HG03469 (cell line): ENCODE measurements around the gene PLEKHH1.
"Not testable (repeated sequence)": the region's sequence is repeated elsewhere in the genome, so short reads cannot be mapped to it uniquely, and the experiment has no call there.

Experiments
- ATAC-seq: cut with Tn5 transposase; IDR thresholded peaks from one replicate; pipeline ENCODE4 v1.9.1; 2021; ENCODE audit warnings: mild to moderate bottlenecking, moderate library complexity, moderate number of reproducible peaks; ENCODE audit not compliant: unreplicated experiment

Gene PLEKHH1

GRCh38 chr14:67529947-67530935 lies 2.8 kb upstream of the PLEKHH1 start:
- no peak for ATAC-seq

- ATAC-seq = no peak
Measured at GRCh38 chr14:67532606-67532997, 488 bp upstream of the PLEKHH1 start.

GRCh38 chr14:67533754-67534085 lies 630 bp downstream of the PLEKHH1 start:
- ATAC-seq = no peak

- no peak for ATAC-seq
Measured at GRCh38 chr14:67536087-67536486, 3.0 kb downstream of the PLEKHH1 start.

GRCh38 chr14:67537736-67538135 lies 4.6 kb downstream of the PLEKHH1 start:
- ATAC-seq = no peak

GRCh38 chr14:67538501-67538900 lies 5.4 kb downstream of the PLEKHH1 start:
- no peak for ATAC-seq

GRCh38 chr14:67539116-67539515 lies 6.0 kb downstream of the PLEKHH1 start:
- no peak for ATAC-seq

GRCh38 chr14:67541448-67542387 lies 8.6 kb downstream of the PLEKHH1 start:
- ATAC-seq = no peak

- not testable (repeated sequence) for ATAC-seq
Measured at GRCh38 chr14:67542620-67543019, 9.5 kb downstream of the PLEKHH1 start.

- ATAC-seq = no peak
Measured at GRCh38 chr14:67544590-67544989, 11.5 kb downstream of the PLEKHH1 start.

GRCh38 chr14:67547224-67547780 lies 14.2 kb downstream of the PLEKHH1 start:
- ATAC-seq = no peak

- ATAC-seq = no peak
Measured at GRCh38 chr14:67549734-67550133, 16.6 kb downstream of the PLEKHH1 start.

GRCh38 chr14:67551123-67551522 lies 18.0 kb downstream of the PLEKHH1 start:
- ATAC-seq = no peak

- ATAC-seq = no peak
Measured at GRCh38 chr14:67551940-67552339, 18.9 kb downstream of the PLEKHH1 start.

- ATAC-seq = no peak
Measured at GRCh38 chr14:67553547-67553946, 20.5 kb downstream of the PLEKHH1 start.

- no peak for ATAC-seq
Measured at GRCh38 chr14:67554341-67554740, 21.3 kb downstream of the PLEKHH1 start.

GRCh38 chr14:67555518-67556090 lies 22.5 kb downstream of the PLEKHH1 start:
- no peak for ATAC-seq

- ATAC-seq = no peak
Measured at GRCh38 chr14:67556671-67557070, 23.6 kb downstream of the PLEKHH1 start.

- no peak for ATAC-seq
Measured at GRCh38 chr14:67557118-67557517, 24.0 kb downstream of the PLEKHH1 start.

GRCh38 chr14:67557656-67558055 lies 24.6 kb downstream of the PLEKHH1 start:
- no peak for ATAC-seq

GRCh38 chr14:67559639-67560038 lies 26.5 kb downstream of the PLEKHH1 start:
- ATAC-seq = no peak
